ENCODE measurements around the gene CTNND2. TPM values are rescaled to one million over a fixed set of nuclear protein-coding genes. Genes with fewer than 3 reads are reported as not detected.

CTNND2 gene
- total RNA-seq, 1 experiment from 2014 or later, result not detected

GRCh38 chr5:11502783-11503182, 401.5 kb downstream of the CTNND2 start:
- no peak for TF ChIP-seq EZH2 (IDR thresholded peaks at IDR 0.05; ENCODE audit: borderline replicate concordance, low read depth, low read length, poor library complexity, severe bottlenecking)
- TF ChIP-seq CTCF (conservative IDR thresholded peaks at IDR 0.05; ENCODE audit: low read depth, low read length), result no peak
- no TSS peak for BruUV-seq (replicated peaks)
- Histone ChIP-seq H3K36me3 (ENCODE audit: insufficient read depth, low read length, poor library complexity, severe bottlenecking) (no peaks in the 10 kb centered on the region), H3K4me1 (ENCODE audit: insufficient read depth, low read length, poor library complexity, severe bottlenecking) (no peaks in the 10 kb centered on the region), H3K27ac (ENCODE audit: low read depth, low read length, poor library complexity, severe bottlenecking) (no peak overlapping the region), H3K4me3 (ENCODE audit: low read depth, low read length, poor library complexity, severe bottlenecking) (no peak overlapping the region), H3K27me3 (replicated peaks; ENCODE audit: insufficient read depth, low read depth, low read length, poor library complexity) (no peaks in the 10 kb centered on the region), H3K9me3 (ENCODE audit: low read depth, low read length, poor library complexity, severe bottlenecking) (no peaks in the 10 kb centered on the region)
- no peak for DNase-seq (ENCODE audit: low spot score)
- ChIA-PET CTCF (no interaction called here), POLR2A (ENCODE audit: low non-redundant PET) (no interaction called here)
- intact Hi-C loops (cut with micrococcal nuclease; ENCODE audit: unreplicated experiment), result no loop called here

DNA sequence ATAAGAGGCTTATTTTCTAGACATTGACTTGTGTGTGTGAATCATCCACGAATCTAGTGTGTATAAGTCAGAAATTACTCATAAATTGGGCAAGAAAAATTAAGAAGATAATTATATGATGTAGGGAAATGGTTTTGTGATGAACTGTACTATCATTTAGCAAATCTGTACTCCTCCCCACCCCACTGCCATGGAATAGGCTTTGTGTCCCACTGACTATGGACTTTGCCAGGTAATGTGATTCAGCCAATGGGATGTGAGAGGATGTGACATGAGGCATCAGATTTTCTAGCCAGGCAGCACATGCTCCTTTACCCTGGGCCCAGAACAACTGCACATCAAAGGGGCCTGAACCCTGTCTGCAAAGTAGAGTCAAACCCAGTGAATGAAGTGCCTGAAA, 406.6 kb downstream of the CTNND2 start:
- no TSS peak for BruUV-seq (replicated peaks)
- intact Hi-C loops (cut with micrococcal nuclease; ENCODE audit: unreplicated experiment), result no loop called here
- no peak overlapping the region for H3K4me3 ChIP-seq (ENCODE audit: low read depth, low read length, poor library complexity, severe bottlenecking)
- H3K27ac ChIP-seq (ENCODE audit: low read depth, low read length, poor library complexity, severe bottlenecking), result no peak overlapping the region
- POLR2A ChIA-PET (ENCODE audit: low non-redundant PET), result no interaction called here
- DNase-seq (ENCODE audit: low spot score), result no peak
- no peak for TF ChIP-seq CTCF (conservative IDR thresholded peaks at IDR 0.05; ENCODE audit: low read depth, low read length)
- TF ChIP-seq EZH2 (IDR thresholded peaks at IDR 0.05; ENCODE audit: borderline replicate concordance, low read depth, low read length, poor library complexity, severe bottlenecking), result no peak
- H3K36me3 ChIP-seq (ENCODE audit: insufficient read depth, low read length, poor library complexity, severe bottlenecking), result no peaks in the 10 kb centered on the region
- CTCF ChIA-PET, result no interaction called here
- H3K27me3 ChIP-seq (replicated peaks; ENCODE audit: insufficient read depth, low read depth, low read length, poor library complexity), result no peaks in the 10 kb centered on the region
- H3K4me1 ChIP-seq (ENCODE audit: insufficient read depth, low read length, poor library complexity, severe bottlenecking), result no peaks in the 10 kb centered on the region
- H3K9me3 ChIP-seq (ENCODE audit: low read depth, low read length, poor library complexity, severe bottlenecking), result no peaks in the 10 kb centered on the region

- CTCF ChIA-PET, result no interaction called here
- intact Hi-C loops (cut with micrococcal nuclease; ENCODE audit: unreplicated experiment), result no loop called here
- DNase-seq (ENCODE audit: low spot score), result no peak
- Histone ChIP-seq H3K9me3 (ENCODE audit: low read depth, low read length, poor library complexity, severe bottlenecking) (no peaks in the 10 kb centered on the region), H3K27me3 (replicated peaks; ENCODE audit: insufficient read depth, low read depth, low read length, poor library complexity) (no peaks in the 10 kb centered on the region), H3K4me1 (ENCODE audit: insufficient read depth, low read length, poor library complexity, severe bottlenecking) (no peaks in the 10 kb centered on the region), H3K4me3 (ENCODE audit: low read depth, low read length, poor library complexity, severe bottlenecking) (no peak overlapping the region), H3K27ac (ENCODE audit: low read depth, low read length, poor library complexity, severe bottlenecking) (no peak overlapping the region), H3K36me3 (ENCODE audit: insufficient read depth, low read length, poor library complexity, severe bottlenecking) (no peaks in the 10 kb centered on the region)
- no TSS peak for BruUV-seq (replicated peaks)
- TF ChIP-seq CTCF (conservative IDR thresholded peaks at IDR 0.05; ENCODE audit: low read depth, low read length) (no peak), EZH2 (IDR thresholded peaks at IDR 0.05; ENCODE audit: borderline replicate concordance, low read depth, low read length, poor library complexity, severe bottlenecking) (no peak)
- POLR2A ChIA-PET (ENCODE audit: low non-redundant PET), result no interaction called here
Observed at GRCh38 chr5:11496137-11496719, 408.0 kb downstream of the CTNND2 start.

Data from A673 (cell line).